ENCODE results near the gene SKOR1.

The SKOR1 gene

DNA sequence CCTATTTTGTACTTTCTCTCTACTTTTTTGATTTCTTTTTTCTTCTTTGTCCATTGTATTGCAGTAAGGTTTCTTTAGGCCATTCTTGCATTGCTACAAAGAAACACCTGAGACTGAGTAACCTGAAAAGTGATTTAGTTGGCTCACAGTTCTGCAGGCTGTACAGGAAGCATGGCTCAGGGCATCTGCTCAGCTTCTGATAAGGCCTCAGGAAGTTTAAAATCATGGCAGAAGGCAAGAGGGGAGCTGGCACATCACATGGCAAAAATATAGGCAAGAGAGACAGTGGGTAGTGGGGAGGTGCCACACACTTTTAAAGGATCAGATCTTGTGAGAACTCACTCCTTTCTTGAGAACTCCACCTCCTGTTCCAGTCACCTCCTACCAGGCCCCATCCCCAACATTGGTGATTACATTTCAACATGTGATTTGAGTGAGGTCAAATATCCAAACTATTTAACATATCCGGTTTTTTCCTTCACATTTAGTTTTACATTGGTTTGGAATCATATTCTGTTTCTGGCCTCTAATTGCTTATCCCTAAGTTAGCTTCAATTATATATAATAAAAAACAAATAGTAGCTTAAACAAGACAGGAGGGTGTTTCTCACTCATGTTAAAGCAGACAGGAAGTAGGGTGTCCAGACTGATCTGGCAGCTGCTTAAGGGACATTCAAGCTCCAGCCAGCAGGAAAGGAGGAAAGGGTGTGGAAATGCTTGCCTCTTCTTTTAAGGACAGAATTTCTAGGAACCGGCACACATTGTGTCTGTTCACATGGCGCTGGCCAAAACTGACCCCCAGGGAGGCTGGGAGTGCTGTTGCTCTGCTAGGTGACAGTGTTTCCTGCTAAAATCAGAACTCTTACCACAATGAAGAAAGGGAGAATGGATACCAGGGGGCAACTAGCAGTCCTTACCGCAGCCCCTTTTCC, 28.8 kb upstream of the SKOR1 start:
- no peak for DNase-seq

DNA sequence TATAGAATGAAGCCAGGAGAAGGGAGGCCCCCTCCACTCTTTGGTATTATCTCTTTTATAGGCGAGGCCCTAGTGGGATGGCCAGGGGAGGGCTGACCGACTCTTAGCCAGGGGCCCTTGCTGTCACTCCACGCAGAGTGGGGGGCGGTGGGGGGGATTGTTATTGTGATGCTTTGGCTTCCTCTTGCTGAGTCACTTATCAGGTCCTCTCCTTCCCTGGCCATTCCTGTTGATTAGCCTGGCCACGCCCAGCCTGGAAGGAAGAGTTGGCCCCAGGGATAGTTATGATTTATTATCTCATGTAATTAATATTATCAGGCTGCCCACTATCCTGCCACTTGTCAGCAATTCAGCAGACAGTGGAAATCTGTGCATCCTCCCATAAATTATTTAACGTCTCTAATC, 25.5 kb upstream of the SKOR1 start:
- DNase-seq = no peak

DNA sequence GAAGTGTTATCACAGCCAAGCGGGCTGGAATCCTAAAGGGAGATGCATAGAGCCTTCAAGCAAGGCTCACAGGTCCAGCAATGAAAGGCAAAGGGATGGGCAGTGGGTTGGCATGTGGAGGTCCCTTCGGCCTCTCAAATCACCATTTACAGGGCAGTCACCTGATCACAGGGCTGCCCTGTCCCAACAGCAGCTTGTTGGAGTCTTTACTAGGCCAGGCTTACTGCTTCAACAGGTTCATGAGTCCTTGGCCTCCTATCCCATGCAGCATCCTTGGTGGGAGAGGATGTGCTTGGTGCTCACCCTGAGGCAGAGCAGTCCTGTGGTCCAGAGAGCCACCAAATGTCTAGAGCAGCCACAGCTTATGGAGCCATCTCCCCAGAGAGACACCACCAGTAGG, 24.2 kb upstream of the SKOR1 start:
- DNase-seq = no peak

DNA sequence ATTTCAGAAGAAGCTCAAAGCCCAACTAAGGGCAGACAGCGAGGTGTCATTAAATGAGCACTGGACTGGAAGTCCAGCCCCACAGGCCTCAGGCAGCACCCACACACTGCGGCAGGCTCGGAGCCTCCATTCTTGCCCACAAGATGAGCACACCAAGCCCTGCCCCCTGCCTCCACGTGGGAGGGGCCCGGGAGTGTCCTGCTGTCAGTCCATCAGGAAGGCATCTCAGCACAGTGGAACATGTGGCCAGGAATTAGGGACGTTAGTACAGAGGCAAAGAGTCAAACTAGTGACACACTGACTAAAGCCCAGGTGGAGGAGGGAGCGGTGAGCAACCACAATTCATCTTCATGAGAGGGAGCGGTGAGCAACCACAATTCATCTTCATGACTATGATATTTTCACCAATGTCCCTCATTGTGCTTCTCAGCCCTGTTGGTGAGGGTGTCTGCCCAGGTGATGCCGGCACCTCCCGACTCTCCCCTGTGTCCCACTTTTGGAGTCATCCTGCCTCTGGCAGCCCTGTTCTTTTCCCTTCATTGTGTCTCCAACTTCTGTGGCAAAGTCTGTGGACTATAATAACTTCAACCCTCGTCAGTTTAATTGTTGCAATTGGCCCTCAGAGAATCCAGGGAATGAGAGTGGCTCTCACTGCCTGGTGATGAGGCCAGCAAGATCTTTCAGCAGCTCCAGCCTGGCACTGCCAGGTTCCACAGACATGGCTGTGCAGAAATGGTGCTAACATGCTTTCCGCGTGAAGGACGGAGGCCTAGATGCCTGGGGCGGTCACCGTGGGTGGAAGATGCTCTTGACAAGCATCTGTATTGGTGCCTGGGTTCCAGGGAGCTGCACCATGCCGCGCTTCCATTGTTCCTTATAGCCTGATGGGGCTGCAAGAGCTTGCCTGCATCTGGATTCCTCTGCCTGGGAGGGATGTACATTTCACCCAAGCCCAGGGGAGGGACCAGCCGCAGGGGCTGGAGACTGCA, 23.1 kb upstream of the SKOR1 start:
- DNase-seq = no peak

DNA sequence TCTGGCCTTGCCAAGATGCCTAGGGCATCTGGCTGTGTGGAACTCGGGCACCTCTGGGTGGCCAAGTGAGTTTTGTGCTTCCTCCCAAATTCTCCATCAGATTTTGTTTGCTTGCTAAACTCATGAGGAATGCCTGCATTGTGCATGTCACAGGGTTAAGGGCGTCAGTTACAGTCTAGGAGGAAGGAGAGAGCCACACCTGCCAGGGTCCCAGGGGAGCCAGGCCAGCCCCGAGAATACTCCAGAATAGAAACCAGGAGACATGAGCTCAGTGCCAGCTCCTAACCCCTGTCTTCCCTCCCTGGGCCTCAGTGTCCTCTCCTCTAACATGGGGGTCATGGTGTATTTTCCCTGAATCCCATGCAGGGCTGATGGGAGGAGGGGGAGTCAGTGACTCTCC, 22.0 kb upstream of the SKOR1 start:
- no peak for DNase-seq

DNA sequence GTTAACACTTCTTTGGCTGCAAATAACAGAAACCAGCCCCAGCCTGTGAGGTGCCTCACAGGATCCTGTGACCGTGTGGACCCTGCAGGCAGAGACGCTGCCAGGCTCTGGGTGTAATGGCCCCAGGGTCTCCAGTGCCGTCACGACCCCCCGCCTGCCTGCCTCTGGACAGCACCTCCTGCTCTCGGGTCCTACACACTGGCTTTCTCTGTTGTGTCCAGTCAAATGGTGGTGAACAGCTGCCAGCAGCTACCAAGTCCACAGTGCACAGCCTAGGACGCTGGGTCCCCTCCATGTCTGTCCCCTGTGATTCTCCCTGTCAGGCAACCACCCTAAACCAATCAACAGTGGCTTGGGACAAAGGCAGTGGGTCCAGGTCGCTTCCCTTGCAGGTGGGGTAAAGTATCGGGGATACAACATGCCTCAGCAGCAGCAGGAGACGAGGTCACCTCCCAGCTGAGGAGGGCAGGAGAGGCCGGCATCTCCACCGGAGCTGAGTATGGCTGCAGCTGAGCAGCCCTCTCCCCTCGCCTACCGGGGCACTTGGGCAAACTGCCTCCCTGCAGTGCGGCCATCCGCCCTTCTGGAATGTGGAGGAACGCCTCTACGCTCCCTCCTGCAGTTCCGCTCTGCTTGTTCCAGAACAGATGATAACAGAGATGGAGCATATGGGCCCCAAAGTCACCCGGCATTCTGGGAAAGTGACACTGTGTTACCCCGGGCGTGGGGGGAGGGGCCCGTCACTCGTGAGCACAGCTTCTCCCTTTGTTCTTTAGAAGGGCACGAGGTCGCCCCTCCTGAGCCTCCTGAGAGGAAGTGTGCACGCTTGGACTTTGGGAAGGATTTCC, 21.1 kb upstream of the SKOR1 start:
- DNase-seq = peak; percentile 36

DNA sequence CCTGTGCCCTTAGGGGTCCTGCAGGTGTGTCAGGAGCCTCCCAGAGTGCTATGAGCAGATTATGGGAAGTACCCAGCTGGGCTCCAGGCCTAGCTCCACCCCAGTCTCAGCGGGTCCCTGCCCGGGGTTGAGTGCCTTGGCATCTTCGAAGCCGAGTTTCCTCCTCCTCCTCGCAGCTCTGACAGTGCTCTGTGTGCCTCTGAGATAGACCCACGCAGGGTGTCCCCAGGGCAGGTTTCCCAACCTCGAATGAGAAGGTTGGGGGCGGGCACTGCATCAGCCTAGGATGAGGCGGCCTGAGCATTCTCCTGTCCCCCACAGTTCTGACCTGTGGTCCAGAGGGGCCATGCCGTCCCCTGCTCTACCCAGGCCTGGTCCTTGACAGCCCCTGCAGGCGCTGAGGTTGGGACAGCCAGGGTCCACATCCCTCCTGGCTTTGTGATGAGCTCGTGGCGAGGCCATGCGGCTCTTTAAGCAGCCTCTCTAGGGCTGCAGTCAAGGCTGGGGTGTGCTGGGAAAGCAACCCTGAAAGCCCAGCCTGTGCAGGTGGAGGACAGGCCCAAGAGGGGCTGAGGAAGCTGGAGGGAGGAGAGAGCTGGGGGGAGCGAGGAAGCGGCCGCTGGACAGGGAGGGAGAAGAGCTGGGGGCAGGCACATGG, 20.2 kb upstream of the SKOR1 start:
- DNase-seq = no peak

DNA sequence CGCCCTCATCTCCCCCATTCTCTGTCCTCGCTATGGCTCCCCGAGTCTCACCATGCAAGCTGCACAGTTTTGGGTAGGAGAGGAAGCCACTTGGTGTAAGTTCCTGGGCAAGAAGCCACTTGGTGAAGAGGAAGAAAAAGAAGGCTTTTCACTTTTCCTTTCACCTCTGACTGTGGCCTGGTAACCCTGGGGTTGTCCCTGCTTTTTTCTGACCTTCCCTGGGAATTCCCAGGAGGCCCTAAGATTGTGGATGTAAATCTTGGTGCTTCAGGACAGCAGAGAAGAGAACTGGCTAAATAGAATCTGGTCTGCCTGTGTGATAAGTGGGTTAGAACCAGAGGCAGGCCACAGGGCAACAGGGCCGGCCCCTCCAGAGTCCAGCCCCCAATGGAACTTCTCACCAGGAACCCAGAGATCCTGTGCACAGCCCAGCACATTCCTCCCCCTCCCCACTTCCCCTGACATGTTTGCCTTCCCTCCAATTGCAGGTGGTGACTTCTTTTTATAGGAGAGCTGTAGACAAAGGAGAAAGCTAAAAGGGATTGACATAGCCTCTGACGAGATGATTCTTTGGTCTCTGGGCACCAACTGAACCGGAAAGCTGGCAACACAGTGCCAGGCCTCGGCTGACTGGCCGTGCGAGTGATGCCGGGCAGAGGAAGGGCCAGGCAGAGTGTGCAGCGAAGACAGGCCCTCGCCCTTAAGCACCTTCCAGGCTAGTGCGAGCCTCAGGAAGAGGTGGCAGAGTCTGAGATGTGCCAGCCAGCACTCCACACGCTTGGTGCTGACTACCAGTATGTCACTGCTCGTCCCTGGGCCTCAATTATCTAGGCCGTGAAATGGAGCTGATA, 19.4 kb upstream of the SKOR1 start:
- no peak for DNase-seq

DNA sequence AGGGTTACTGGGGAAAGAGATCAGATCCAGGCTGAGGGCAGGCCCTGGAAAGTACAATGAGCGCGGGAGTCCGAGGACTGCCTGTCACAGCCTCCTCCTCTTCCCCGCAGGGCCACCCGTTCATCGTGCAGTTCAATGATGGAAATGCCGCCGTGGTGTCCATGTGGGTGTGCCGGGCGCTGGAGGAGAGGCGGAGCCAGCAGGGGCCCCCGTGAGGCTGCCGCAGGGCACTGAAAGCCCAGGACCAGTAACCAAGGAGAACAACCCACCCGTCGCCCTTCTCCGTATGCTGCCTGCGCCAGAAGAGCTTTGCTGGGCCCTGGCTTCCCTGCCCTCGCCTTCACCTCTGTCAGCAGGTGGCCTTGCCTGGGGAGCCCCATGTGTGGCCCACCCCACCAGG, 18.8 kb upstream of the SKOR1 start:
- DNase-seq = no peak

DNA sequence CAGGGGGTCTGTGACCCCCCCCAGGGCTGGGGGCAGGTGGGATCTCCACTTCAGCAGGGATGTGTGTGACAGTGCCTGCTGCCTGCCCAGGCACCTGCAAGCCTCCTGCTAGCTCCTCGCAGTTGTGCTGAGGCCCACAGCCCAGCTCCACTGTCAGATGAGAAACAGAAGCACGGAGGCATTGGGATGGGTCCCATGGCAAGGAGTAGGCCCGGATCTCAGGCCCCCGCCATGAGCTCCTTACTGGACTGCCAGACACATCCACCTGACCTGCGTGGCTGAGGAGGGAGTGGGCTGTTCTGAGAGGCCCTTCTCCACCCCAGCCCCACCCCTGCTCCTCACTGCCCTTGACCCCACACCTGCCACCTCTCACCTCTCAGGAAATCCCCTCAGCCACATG, 18.2 kb upstream of the SKOR1 start:
- DNase-seq = no peak

DNA sequence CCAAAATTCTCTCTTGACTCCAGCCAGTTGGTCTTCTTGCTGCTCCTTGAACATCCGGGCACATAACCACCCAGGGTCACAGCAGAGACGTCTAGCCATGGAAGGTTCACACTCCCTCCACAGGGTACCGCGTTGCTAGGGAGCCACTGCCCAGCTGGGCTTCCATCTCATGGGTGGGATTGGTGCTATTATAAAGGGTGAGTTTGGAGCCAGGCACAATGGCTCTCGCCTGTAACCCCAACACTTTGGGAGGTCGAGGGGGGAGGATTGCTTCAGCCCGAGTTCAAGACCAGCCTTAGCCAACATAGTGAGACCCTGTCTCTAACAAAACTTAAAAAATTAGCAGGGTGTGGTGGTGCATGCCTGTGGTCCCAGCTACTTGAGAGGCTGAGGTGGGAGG, 17.5 kb upstream of the SKOR1 start:
- no peak for DNase-seq

DNA sequence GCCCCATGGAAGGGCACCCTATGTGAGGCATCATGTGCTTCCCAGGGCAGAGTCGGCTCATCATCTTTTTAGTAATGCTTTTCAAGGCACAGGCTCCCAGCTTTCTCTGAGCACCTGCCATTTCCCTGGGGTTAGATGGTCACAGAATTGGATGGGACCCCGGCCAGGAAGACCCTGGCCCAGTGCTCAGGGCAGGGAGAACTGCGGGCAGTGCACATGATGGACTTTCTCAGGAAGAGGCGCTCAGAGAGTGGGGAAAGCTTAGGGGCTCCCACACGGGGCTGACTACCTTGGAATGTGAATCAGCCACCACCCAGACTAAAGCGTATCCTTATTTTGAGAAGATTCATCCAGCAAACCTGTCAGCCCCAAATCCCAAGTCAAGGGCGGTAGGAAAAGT, 16.5 kb upstream of the SKOR1 start:
- DNase-seq = no peak

DNA sequence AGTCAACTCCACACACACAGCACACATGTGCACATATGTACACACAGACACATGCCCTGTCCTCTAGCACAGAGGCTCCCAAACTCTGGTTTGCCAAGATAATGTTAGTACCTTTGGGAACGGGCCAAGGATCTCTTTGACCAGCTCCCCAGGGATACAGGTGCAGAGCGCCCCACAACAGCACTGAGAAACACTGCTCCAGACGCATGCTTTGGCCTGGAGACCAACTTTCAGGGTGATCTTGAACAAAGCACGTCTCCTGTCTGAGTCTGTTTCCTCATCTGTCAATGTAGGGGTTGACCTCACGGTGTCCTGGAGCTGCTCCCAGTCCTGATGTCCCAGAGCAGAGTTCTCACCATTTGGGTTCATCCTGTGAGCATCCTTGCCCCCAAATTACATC, 15.9 kb upstream of the SKOR1 start:
- DNase-seq = no peak

DNA sequence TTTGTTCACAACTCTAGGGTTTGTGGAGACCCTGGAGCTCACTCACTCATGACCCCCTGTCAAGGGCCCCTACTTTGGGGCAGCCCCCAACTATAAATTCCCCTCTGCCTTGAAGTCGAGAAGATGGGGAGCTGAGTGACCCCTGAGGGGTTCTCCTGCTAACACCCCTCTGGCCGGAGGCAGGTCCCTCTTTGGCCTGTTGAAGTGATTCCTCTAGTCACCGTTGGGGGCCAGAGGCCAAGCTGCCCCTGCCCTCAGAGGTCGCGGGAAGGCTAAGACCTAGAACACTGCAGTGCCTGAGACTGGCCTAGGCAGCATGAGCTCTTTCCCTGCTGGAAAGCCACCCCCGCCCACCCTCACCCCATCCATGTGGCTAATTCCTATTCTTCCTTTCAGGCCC, 15.4 kb upstream of the SKOR1 start:
- no peak for DNase-seq

DNA sequence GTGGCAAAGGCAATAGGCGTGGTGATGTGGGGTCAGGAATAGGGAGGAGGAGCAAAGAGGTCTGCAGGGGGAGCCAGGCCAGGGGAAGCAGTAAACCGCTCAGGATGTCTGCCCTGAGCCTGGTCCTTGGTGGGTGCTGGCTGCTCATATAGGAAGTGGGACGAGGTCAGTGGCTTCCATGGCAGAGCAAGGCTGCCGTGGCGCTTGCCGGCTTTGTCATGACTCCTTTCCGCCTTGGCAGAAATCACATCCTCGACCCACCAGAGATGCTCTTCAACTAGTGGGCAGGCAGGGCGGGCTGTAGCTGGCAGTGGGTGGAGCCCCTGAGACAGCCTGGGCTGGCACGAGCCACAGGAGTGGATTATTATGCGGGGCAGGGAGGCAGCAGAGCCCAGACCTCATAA, 13.1 kb upstream of the SKOR1 start:
- no peak for DNase-seq

DNA sequence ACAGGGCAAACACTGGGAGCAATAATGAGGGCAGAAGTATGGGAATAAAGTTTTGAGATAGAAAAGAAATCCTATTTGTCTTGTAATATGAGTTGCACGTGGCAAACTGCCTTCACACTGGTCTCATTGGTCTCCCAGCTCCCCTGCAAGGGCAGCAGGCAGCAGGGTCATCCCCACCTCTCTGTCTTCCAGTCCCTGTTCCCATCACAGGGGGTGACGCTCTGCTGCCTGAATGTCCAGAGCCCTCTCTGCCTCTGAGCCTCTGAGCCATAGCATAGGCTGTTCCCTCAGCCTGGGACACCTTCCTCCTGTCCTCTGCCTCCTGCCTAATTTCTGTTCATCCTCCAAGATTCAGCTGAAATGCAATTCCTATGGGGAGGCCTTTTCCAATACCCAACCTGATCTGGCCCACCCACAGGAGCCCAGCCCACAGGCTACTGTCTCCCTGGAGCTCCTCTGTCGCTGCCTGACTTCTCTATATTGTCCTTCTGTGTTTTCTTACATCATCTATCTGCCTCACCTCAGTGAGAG, 12.1 kb upstream of the SKOR1 start:
- DNase-seq = no peak

DNA sequence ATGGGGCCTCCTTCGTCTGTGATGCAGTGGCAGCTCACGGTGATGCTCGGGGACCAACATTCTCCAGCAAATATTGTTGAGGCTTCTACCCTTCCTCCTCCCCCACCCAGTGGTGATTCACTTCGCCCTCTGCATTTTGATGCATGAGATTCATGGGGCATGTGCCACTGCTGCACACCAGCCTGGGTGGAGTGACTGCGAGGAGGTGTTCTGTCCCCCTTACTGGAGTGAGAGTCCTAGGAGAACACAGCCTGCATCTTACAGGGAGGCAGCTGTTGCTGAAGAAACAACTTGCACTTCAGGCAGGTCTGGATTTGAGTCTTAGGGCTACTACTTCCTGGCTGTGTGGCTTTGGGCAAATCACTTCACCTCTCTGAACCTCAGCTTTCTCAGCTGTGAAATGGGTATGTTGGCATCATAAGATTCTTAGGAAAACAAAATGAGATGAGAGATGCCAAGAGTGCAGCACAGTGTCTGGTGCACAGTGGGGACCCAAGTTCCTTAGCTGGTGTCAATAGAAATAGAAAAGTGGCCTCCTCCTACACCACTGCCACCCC, 10.2 kb upstream of the SKOR1 start:
- no peak for DNase-seq

DNA sequence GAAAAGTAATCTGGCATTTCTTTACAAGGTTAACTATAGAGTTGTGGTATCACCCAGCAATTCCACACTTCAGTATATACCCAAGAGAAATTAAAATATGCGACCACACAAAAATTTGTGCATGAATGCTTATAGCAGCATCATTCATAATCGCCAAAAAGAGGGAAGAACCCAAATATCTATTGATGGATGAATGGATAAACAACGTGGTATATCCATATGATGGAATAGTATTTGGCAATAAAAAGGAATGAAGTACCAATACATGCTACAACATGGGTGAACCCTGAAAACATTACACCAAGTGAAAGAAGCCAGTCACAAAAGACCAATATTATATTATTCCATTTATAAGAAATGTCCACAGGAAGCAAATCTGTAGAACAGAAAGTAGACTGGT, 8.6 kb upstream of the SKOR1 start:
- no peak for DNase-seq

DNA sequence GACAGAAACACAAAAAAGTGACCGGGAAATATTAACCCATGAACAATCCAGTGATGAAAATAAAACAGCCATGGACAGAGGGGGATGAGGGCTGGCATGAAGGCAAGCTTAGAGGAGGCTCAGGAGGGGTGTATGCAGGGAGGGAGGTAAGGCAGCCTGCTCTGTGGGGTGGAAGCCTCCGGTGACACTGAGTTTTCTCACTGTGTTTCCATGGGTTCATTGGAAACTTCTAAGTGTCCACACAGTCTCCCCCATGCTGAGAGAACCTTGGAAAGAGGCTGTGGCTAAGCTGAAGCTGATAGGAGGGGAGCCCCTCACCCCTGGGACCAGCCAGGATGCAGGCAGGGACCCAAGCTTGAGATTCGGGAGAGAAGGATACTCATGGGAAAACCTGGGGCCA, 6.8 kb upstream of the SKOR1 start:
- no peak for DNase-seq

DNA sequence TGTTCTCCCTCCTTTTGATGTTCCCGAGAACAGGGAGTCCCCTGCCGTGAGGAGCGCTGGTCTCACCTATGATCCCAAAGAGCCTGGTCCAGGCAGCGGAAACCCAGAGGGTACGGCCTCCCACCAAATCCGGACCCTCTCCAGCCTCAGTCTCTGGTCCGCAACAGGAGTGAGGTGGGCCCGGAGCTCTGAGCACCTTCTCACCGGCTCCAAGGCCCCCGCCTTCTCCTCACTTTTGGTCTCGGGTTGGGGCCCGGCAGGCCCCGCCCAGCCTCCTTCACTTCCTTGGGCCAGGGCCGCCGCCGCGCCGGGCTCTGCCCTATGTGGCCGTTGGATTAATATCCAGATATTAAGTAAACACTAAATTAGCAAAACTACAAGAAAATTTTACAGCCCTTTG, 5.7 kb upstream of the SKOR1 start:
- no peak for DNase-seq
